ENCODE results near the gene EGR1. TPM values are rescaled to one million over a fixed set of nuclear protein-coding genes. Genes with fewer than 3 reads are reported as not detected.
A peak's percentile ranks its signal among the peaks of the same experiment; 100 is the strongest.

The EGR1 gene
- polyA plus RNA-seq, 1 donor from 2014 or later, result 15.6 TPM

- H3K27ac ChIP-seq (ENCODE audit: low read length), result peak overlapping the region; percentile 90
- peak overlapping the region; percentile 88 for H3K4me2 ChIP-seq (ENCODE audit: low read length)
- no peak overlapping the region for H2AFZ ChIP-seq (ENCODE audit: low read depth, low read length)
- H3K4me3 ChIP-seq (ENCODE audit: low read length), result peak overlapping the region; percentile 97
- no peaks in the 10 kb centered on the region for H3F3A ChIP-seq (ENCODE audit: insufficient read depth, low read length, poor library complexity, severe bottlenecking)
- no peaks in the 10 kb centered on the region for H3K9me3 ChIP-seq (ENCODE audit: low read length)
- H3K27me3 ChIP-seq (ENCODE audit: insufficient read depth, low read depth, low read length), result no peaks in the 10 kb centered on the region
- no peaks in the 10 kb centered on the region for H3K36me3 ChIP-seq (ENCODE audit: insufficient read depth, low read length)
- TF ChIP-seq EZH2 (IDR thresholded peaks at IDR 0.05; ENCODE audit: borderline replicate concordance, insufficient read depth, low read length, poor library complexity, severe bottlenecking), result no peak
- no peak for TF ChIP-seq POLR2AphosphoS5 (IDR thresholded peaks at IDR 0.05)
- no peak for TF ChIP-seq RAD21 (conservative IDR thresholded peaks at IDR 0.05)
- TF ChIP-seq SMC3 (conservative IDR thresholded peaks at IDR 0.05; ENCODE audit: poor library complexity), result no peak
- TF ChIP-seq EP300 (conservative IDR thresholded peaks at IDR 0.05; ENCODE audit: poor library complexity, severe bottlenecking), result no peak
- TF ChIP-seq CTCF (IDR thresholded peaks at IDR 0.05; ENCODE audit: poor library complexity, severe bottlenecking), result no peak
- no peak for TF ChIP-seq MXI1 (conservative IDR thresholded peaks at IDR 0.05; ENCODE audit: poor library complexity, severe bottlenecking)
- TF ChIP-seq REST (IDR thresholded peaks at IDR 0.05; ENCODE audit: borderline replicate concordance), result no peak
- no peak for TF ChIP-seq TAF1 (IDR thresholded peaks at IDR 0.05; ENCODE audit: low read depth)
- no peaks in the 10 kb centered on the region for H3K9me2 ChIP-seq (ENCODE audit: insufficient read depth, low read length)
- peak overlapping the region; percentile 91 for H3K9ac ChIP-seq (ENCODE audit: low read length)
- no peaks in the 10 kb centered on the region for H4K20me1 ChIP-seq (ENCODE audit: insufficient read depth)
- H3K79me2 ChIP-seq (replicated peaks; ENCODE audit: insufficient read depth, low read length), result peaks cover 20% of the 10 kb centered on the region
Measured at GRCh38 chr5:138440159-138441073, 24.9 kb upstream of the EGR1 start.

- Histone ChIP-seq H4K20me1 (ENCODE audit: insufficient read depth) (no peaks in the 10 kb centered on the region), H3K9me3 (ENCODE audit: low read length) (no peaks in the 10 kb centered on the region), H3K27me3 (ENCODE audit: insufficient read depth, low read depth, low read length) (no peaks in the 10 kb centered on the region), H3K4me3 (ENCODE audit: low read length) (peak overlapping the region; percentile 97), H3K9me2 (ENCODE audit: insufficient read depth, low read length) (no peaks in the 10 kb centered on the region), H3K9ac (ENCODE audit: low read length) (no peak overlapping the region), H2AFZ (ENCODE audit: low read depth, low read length) (no peak overlapping the region), H3K79me2 (replicated peaks; ENCODE audit: insufficient read depth, low read length) (peaks cover 20% of the 10 kb centered on the region), H3K27ac (ENCODE audit: low read length) (no peak overlapping the region), H3K36me3 (ENCODE audit: insufficient read depth, low read length) (no peaks in the 10 kb centered on the region), H3K4me2 (ENCODE audit: low read length) (no peak overlapping the region), H3F3A (ENCODE audit: insufficient read depth, low read length, poor library complexity, severe bottlenecking) (no peaks in the 10 kb centered on the region)
- no peak for TF ChIP-seq CTCF (IDR thresholded peaks at IDR 0.05; ENCODE audit: poor library complexity, severe bottlenecking)
- TF ChIP-seq EZH2 (IDR thresholded peaks at IDR 0.05; ENCODE audit: borderline replicate concordance, insufficient read depth, low read length, poor library complexity, severe bottlenecking), result no peak
- no peak for TF ChIP-seq POLR2AphosphoS5 (IDR thresholded peaks at IDR 0.05)
- no peak for TF ChIP-seq TAF1 (IDR thresholded peaks at IDR 0.05; ENCODE audit: low read depth)
- no peak for TF ChIP-seq EP300 (conservative IDR thresholded peaks at IDR 0.05; ENCODE audit: poor library complexity, severe bottlenecking)
- no peak for TF ChIP-seq SMC3 (conservative IDR thresholded peaks at IDR 0.05; ENCODE audit: poor library complexity)
- no peak for TF ChIP-seq RAD21 (conservative IDR thresholded peaks at IDR 0.05)
- TF ChIP-seq REST (IDR thresholded peaks at IDR 0.05; ENCODE audit: borderline replicate concordance), result no peak
- TF ChIP-seq MXI1 (conservative IDR thresholded peaks at IDR 0.05; ENCODE audit: poor library complexity, severe bottlenecking), result no peak
Measured at GRCh38 chr5:138441221-138441620, 24.1 kb upstream of the EGR1 start.

All from neural cell (in vitro differentiated cells).